ENCODE measurements around the gene BIRC2.

Gene BIRC2

DNA sequence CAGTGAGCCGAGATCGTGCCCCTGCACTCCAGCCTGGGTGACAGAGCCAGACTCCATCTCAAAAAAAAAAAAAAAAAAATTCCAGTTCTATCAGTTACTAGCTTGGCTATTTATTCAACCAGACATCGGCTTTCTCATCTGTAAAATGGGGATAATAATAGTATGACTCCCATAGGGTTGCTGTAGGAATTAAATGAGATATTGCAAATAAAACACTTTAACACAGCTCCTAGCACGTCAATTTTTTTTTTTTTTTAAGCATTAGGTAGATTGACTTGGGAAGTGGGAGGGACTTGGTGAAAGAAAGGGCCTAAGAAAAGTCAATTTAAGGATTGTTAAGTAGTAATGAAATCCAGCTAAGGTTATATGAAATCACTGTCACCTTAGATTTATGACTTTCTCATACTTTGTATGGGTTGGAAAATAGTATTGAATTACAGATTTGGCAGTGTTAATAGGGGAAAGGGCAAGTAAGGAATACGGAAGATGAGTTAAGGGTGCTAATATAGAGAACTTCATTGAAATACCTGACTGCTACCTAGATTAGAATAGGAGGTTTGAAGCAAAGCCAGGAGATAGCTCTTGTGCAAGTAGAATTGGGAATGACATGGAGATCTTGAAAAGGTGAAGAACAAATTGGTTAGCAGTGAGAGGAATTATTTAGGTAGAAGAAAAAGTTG lies 28.8 kb downstream of the BIRC2 start:
- DNase-seq, result no peak

DNA sequence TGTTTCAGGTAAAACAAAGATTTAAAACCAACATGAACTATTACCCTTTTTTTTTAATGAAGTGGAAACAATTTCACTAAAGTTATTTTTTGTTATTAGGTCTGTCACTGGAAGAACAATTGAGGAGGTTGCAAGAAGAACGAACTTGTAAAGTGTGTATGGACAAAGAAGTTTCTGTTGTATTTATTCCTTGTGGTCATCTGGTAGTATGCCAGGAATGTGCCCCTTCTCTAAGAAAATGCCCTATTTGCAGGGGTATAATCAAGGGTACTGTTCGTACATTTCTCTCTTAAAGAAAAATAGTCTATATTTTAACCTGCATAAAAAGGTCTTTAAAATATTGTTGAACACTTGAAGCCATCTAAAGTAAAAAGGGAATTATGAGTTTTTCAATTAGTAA lies 30.9 kb downstream of the BIRC2 start:
- DNase-seq, result no peak

DNA sequence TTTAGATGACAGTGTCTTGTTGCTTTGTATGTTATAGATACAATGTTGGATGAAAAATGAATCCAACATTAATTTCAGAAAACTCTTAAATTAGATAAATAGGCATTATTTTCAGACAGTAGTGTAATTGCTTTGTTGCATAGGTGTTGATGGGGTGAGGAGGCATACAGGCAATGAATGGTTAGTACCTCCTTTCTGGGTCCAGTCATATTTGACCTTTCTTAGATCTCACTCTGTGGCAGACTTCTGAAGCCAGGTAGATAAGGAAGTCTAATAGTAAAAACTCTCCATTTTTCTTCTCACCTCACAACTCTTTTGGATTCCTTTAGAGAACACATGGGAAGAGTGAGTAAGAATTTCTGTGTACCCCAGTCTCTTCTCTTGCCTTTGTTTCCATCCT lies 31.8 kb downstream of the BIRC2 start:
- no peak for DNase-seq

DNA sequence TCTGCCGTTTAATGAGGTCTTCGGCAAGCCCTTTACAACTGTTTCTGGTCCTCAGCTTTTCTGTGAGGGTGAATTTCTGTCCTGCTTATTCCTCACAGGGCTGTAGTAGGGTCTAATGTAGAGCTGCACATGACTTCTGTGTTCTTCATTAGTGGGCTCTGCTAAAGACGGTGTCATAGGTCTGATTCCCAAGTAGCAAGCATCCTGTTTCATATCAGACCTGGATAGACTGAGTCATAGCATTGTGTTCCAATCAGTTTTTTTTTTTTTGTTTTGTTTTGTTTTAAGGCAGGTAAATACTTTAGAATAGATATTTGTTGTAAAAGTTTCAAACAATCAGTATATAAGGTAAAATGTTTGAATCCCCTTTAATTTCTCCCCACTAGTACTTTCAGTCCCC lies 35.4 kb downstream of the BIRC2 start:
- no peak for DNase-seq

DNA sequence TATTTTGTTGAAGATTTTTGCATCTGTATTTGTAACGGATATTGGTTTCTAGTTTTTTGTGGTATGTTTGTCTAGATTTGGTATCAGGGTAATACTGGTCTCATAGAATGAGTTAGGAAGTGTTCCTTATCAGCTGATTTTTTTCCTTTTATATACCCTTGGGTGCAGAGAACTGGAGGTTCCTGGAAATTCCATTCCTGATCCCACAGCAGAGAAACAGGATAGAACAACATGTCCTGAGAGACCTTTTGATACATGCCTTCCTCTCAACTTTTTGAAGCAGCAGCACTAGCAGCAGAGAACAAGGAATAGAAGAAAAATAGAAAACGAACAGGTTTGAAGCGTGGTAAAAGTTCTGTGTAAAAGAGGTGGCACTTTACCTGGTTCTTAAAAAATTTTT lies 36.8 kb downstream of the BIRC2 start:
- no peak for DNase-seq

DNA sequence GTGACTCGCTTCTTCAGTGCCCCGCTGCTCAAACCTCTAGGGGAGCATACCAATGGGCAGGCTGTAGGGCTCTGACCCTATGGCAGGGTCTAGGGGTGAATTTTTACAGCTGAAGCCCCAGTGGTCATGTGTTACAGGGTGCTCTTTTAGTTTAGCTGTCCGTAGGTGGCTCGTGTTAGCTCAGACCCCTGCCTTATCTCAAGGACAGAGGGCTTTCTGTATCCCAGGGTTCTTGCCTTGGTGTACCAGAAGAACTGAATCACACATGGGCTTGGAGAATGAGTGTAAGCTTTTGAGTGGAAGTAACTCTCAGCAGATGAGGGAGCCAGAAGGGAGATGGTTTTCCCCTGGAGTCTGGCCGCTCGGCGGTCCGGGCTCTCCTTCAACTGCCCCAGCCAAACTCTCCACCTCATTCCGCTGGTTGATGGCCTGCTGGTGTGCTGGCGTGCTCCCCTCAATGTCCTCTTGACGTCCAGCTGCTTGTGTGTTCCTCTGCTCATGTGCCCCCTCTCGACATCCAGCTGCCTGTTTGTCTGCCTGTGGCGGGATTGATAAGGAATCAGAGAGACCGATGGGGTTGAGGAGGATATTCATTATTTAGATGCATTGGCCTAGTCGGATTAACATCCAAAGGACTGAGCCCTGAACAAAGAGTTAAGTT lies 37.5 kb downstream of the BIRC2 start:
- DNase-seq, result no peak

DNA sequence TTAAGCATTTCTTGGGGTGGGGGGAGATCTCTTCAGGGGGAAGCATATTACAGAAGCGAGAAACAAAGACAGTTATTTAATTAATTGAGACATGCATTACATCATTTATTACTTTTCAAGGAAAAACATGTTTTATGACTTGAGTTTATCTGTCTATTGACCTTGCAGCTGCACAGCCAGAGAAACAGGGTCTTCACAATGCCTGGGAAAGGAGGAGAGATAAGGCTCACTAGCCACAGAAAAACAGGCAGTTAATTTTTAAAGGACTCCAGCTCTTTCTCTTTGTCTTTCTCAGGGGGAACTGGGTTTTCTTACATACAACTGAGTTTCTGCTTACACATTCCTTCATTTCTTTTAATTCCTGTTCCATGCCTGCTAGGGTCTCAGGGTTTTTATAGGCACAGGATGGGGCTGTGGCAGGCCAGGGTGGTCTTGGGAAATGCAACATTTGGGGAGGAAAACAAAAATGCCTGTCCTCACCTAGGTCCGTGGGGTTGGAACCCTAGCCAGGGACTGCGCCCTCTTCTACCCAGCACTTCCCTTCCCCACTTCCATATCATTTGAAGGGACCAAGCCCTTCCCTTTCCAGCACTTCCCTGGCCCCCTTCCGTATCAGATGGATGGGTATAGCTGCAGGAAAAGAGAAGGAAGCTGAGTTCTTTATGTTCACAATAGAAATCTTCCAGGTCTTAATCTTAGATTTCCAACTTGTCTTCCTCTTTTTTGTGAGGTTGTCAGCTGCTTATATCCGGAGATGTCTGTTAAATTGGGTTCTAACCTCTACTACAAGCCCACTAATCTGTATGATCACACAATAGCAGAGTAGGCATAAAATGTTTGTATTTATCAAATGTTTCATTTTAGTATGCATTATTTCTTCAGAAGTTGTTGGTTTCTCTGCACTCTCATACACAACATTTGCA lies 38.3 kb downstream of the BIRC2 start:
- no peak for DNase-seq

DNA sequence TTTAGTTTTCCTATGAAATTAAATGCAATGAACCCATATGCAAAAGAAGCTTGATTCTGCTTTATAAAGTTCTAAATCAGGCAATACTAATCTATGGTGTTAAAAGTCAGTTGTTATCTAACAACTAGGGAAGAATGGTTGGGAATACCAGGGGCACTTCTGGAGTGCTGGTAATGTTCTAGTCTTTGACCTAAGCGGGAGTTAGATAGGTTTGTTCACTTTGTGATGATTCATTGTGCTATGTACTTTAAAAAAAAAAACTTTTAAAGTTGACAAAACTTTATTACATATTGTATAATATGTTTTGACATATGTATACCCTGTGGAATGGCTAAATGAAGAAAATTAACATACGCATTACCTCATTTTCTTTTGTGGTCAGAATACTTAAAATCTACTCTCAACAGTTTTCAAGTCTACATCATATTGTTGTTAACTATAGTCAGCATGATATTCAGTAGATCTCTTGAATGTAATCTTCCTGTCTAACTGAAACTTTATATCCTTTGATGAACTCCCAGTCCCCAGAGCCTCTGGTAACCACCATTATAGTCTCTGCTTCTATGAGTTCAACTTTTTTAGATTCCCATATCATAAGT lies 39.2 kb downstream of the BIRC2 start:
- no peak for DNase-seq

DNA sequence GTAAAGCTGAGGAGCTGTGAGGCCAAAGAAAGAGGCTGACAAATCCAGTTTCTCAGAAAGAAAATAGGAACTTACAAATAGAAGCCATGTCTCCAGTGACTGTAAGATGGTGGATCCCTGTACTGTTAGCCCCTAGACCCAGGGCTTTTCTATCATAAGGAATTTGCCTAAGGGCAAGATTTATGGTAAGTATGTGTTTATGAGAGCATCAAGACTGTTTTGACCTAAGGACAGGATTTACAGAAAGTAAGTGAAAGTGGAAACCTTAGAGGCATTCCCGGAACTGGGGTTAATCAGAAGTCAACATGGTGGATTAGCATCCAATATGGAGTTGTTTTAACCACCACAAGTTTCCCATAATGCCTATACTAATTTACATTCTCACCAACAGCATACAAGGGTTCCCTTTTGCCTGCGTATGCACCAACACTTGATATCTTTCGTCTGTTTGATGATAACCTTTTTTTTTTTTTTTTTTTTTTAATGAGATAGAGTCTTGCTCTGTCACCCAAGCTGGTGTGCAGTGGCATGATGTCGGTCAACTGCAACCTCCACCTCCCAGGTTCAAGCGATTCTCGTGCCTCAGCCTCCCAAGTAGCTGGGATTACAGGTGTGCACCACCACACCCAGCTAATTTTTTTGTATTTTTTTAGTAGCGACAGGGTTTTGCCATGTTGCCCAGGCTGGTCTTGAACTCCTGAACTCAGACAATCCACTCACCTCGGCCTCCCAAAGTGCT lies 40.2 kb downstream of the BIRC2 start:
- no peak for DNase-seq

DNA sequence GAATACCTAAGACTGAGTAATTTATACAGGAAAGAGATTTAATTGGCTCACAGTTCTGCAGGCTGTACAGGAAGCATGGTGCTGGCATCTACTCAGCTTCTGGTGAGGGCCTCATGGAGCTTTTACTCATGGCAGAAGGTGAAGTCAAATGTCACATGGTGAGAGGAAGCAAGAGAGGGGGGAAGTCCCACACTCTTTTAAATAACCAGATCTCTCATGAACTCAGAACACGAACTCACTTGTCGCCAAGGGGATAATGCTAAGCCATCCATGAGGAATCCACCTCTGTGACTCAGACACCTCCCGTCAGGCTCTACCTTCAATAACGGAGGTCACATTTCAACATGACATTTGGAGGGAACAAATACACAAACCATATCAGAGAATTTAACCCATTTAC lies 42.2 kb downstream of the BIRC2 start:
- DNase-seq, result no peak

DNA sequence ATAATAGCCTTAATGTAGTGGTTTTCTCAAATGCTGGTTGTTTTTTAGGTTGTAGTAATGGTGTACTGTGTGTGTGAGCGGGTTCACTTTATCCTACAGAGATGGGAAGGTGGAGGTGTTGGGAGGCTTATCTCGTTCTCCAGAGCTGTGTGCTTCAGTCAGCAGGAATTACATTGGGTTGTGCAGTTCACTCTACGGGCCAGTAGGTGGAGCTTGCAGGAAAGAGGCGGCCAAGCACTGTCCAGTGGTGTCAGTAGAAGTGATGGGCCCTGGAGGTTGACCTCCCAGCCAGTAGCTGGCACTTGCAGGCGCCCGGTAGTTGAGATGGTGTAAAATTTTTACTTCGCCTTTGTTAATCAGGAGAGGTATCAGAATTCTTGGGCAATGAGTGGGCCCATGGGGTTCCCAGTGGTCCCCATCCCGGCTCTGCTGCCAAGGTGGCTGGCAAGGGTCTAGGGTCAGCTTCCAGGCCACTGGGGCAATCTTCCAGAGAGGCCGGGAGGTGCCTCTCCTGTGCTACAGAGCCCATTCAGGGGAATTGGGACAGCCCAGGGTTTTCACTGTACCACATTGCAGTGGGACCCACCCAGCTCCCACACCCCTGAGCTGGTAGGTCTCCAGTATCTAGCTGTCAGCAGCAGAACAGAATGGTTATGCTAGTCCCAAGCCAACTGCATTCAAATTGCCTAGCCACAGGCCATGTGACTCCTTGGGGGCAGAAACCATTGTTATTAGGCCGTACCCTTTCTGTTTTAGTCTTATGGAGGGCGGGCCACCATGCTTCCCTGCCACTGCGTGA lies 43.9 kb downstream of the BIRC2 start:
- DNase-seq, result no peak

DNA sequence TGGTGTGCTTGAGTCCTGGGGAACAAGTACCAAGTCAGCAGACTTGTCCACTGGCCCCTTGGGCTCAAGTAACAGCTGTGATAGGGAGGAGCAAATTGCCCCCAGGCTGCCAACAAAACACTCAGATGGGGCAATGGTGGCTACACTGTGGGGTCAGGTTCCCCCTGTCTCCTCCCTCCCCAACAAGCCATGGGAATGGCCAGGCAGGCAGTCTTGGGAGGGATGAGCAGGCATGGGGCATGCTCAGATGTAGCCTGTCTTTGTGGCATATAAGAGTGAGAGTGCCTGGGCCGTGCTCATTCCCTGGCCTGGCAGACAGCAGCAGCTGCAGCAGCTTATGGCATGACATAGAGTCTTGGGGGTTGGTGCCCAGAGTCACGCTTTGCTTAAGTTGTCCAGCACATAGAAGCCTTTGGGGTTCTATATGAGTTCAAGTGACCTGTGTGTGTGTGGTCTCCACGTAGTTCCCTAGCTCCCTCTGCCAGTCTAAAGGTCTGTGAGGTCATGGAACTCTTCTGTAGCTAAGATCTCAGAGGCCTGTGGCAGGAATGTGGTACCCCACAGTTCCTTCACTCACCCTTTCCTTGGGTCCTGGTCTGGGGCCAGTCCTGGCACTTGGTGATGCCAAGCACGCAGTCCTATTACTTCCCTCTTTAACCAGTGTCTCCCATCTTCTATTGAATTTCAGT lies 44.7 kb downstream of the BIRC2 start:
- DNase-seq, result no peak

DNA sequence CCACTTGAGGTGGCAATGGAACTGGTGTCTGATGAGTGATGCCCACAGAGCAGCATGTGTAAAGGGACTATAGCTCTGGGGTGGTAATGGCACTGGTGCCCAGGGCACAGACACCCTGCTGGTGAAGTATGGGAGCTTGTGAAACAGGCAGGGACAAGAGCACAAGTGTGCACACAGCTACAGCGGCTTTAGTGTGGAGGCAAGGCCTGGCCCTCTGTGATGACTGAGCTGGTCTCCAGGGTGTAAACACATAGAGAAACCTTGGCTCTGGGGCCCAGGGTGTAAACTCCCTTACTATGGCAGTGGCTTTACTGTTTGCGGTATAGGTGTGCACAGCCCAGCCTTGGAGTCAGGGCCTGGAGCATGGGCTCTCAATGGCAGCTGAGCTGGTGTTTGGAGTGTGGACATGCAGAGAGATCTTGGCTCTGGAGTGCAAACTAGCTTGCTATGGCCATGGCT lies 46.3 kb downstream of the BIRC2 start:
- no peak for DNase-seq

DNA sequence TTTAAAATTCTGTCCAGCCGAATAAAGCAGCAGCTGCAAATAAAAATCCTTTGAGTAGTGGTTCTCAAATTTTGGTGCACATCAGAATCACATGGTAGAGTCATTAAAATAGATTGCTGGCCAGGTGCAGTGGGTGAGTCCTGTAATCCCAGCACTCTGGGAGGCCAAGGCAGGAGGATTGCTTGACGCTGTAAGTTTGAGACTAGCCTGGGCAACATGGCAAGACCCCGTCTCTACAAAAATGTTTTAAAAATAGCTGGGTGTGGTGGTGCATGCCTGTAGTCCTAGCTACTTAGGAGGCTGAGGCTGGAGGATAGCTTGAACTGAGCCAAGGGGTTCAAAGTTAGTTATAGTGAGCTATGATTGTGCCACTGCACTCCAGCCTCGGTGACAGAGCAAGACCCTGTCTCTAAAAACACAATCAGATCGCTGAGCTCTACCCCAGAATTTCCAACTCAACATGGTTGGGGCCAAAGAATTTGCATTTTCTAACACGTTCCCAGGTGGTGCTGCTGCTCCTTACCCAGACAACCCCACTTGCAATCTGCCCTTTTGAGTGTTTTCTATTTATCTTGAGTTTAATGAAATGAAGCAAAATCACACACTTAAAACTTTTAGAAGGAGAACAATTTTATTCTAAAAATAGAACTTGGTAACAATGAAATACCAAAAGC lies 48.8 kb downstream of the BIRC2 start:
- DNase-seq, result no peak

DNA sequence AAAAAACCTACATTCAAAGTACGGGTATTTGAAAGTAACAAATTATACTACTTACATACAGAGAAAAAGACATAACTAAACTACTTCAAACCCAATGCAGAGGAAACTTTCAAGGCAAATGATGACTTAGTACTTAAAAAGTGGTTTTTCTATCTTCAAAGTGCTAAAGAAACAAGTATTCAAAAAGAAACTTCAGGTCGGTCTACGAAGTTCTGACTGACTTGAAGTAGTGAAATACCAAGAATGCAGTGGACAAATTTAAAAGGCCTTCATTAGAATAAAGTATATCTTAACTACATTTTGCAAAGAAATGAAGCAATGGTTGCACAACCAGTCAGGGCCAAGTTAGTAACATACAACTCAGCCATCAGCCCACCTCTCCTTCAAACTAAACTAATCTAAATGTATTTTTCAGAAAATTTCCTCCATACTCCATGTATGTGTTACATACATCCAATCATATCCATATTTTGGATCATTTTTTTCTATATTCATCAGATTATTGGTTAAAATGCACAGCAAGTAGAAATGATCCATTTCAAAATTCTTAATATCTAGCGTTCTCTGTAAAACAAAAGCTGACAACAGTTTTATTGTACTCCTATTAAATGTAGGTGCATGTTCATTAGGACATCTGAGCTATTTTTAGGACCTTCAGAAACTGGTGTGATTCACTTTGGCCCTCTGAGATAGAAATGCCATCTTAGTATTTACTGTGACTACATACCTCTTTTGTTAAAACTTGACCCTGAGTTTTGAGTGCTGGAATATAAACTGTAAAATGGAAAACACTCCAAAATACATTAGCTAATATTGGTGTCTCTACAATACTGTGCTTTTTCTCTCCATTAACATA lies 49.9 kb downstream of the BIRC2 start:
- DNase-seq, result no peak

DNA sequence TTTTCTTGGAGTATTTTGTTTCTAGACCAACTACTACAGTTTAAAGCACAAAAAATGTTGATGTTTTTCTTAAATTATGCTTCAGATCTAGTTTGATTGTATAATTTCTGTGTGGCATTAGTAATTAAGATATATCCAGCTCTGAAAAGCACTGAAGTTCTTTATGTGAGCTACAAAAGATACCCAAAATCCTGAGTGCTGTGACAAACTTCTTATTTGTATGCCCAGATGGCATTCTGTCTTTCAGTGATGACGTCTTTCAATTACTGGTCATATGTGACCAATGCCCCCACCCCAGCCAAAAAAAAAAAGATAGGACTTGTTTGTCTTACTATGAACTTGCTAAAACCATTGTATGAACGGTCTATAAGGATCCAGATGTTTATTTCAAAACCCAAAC lies 51.3 kb downstream of the BIRC2 start:
- DNase-seq, result no peak

DNA sequence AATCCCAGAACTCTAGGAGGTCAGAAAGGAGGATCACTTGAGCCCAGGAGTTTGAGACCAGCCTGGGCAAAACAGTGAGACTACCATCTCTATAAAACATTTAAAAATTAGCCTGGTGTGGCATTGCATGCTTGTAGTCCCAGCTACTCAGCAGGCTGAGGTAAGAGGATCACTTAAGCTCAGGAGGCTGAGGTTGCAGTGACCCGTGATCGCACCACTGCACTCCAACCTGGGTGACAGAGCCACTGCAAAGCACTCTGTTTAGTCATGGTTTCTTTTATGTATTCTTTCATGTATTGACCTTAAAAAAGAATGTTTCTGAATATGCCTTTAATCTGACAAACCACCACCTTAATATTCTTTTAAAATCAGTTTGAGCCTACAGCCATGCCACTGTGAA lies 52.2 kb downstream of the BIRC2 start:
- DNase-seq, result no peak

DNA sequence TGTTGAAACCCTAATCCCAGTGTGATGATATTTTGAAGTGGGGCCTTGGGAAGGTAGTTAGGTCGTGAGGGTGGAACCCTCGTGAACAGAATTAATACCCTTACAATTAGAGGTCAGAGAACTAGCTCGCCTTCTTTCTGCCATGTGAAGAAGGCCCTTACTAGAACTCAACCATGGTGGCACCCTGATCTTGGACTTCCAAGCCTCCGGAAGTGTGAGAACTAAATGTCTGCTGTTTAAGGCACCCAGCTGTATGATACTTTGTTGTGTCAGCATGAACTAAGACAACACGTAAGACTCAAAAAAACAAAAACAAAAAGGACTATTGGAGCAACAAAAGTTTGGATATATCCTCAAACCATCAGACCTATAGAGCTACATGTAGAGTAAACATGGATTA lies 53.6 kb downstream of the BIRC2 start:
- no peak for DNase-seq

DNA sequence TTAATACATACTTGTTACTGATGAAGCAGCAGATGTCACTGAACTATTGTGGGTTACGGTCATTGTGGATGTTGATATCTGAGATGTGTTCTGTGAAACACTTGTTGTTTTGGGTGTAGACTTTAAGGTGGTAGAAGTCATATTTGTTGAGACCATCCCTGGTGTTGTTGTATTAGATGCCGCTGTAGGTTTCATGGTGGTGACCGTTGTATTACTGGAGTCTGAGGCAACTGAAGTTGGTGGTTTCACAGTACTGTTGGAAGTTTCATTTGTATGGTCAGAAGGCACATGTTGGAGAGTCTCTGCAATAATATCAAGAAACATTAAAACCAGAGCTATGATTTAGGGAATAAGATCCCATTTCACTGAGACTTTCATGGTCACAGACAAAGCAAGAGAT lies 54.9 kb downstream of the BIRC2 start:
- DNase-seq, result no peak

DNA sequence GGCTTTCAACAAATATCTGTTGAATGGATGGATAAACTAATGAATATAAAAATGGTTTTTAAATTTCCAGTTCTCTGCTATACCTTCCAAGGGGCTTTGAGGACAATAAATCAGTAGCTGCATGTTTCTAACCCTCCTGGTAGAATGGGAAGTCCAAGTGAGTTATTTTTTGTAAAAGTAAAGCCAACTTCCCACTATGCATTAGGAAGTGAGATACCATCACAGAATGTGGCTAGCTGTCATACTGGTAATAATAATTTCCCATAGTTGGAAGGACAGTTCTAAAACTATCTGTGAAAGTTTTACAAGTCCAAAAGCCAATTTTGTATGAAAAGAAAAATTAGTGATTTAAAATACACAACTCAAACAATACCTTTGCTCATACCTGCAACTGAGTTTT lies 55.5 kb downstream of the BIRC2 start:
- no peak for DNase-seq
